Islet precursor cell (in vitro differentiated cells): ENCODE measurements around the gene SUPT4H1.
A peak's percentile ranks its signal among the peaks of the same experiment; 100 is the strongest.
"Not testable (repeated sequence)": the region's sequence is repeated elsewhere in the genome, so short reads cannot be mapped to it uniquely, and the experiment has no call there.

Experiments used
- DNase-seq: peaks from one replicate; pipeline ENCODE4 v3.0.0-alpha.2; 2018

Gene SUPT4H1

DNA sequence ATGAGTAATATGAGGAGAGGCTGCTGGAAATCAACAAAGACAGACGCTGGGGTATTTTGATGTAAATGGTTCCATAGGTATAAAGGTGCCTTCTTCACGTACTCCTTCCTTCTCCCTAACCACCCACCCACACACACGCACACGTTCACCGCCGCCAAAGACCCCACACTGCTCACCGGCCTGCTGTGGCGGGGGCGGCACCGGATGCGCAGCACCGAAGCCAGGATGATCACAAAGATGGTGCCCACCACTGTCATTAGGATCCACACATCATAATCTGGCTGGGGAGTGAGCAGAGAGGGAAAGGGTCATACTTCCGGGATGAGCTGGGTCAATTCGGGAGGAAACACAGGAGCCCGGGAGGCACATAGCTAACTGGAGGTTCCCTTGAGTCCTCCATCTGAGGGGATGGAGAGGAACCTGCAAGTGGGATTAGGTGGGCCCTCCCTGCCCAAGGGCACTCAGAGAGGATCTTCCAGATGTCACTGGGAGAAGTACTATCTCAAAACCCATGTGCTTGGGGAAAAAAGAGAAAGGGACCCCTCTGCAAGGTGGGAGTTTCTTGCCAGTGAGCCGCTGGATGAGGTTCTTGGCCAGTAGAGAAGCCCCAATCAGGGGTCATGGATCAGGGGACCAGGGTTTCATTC lies 10.5 kb upstream of the SUPT4H1 start:
- DNase-seq, result no peak

DNA sequence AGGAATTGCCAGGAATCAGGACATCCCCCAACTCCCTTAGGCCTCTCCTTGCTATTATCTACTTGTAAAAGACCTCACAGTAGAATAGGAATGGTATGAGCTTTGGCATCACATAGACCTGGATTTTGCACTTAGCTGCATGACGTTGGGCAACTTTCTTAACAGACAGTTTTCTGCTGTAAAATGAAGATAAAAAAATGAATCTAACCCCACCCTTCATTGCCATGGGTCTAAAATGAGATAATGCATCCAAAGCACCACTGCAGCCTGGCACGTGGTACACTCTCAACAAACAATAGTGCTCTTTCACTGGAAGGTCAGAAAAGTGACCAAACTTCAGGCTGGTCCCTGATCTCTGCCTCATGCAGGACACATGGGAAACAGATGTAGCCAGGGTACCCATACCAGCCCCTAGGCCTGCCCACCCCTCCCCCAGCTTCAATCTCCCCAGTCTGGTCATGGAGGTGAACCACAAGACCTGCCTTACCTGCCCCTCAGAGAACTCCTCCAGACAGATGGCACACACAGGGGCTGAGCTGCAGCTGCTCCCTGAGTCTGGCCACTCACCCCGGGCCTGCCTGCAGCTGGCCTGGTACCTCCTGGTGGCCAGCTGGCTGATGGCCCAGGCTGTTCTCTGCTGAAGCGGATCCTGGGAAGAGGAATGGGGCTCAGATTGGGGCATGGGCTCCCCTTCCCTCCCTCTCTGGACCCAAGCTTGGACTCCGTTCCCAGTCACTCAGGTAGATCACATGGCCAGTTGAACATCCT lies 8.5 kb upstream of the SUPT4H1 start:
- DNase-seq, result no peak

DNA sequence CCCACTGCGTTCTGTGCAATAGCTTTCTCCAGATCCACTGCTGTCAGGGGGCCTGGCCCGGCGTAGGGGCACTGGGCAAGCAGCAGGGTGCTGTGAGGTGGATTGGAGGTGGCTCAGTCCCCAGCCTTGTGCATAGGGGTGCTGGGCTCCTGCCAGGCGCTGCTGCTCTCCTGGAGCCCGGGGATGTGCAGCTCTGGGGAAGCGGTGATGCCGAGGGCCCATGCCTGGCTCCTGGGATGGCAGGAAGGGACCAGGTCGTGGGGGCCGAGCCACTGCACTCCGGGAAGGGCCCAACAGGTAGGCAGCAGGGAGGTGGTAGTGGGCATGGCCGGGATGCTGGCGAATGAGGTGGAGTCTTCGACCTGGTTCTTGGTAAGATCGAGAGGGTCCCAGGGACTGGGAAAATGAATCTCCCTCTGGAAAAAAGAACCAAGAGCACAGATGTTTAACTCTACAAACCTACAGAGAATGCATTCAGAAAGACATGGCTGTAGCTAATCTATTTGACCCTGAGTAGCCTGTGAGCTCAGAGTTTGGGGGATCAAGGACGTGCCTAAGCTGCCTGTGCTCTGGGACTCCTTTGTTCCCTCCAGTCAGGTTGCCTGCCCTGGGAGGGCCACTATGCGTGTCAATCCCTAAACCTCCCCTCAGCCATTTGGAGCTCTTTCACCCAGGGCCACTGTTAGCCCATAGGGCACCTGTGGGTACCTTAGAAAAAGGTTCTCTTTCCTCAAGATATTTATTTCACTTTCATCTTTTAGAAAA lies 6.6 kb upstream of the SUPT4H1 start:
- DNase-seq, result no peak

DNA sequence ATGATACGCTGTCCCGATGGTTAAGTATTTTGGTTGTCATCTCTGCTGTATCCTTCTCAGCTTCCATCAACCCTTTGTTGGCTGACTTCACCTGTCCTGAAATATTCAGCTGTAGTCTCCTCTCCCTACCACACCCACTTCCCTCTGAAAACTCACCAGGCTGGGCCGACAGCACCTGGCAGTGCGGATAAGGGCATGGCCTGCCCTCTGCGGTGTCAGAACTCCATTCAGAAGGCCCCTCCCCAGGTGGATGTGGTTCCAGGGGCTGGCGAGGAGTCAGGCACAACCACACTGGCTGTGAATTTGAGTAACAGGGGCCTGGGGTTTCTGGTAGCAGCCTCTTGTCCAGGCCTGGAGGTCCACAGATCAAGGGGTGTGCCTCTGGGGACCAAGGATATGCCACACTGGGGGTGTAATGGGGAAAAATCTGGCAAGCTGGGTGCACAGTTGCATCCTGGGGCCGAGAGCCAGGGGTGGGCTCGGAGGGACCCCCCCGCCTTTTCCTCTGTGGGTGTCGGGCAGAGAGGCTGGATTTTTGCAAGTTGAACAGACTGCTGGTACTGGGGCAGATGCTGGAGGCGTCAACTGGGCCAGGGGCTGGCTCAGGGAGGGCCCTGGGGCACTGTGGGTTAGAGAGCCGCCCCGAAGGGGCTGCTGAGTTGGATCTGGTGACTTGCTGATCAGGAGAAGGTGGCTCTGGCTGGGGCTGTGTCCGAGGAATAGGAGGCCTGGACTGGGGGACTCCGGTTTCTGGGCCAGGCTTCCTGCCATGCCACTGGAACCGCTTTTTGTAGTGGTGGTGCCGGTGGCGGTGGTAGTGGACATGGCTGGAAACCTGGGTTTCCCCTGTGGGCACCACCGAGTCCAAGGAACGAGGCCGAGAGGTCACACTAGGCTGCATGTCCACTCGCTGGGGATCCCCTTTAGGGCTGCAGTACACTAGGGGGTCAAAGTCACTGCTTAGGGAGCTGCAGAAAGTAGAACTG lies 5.6 kb upstream of the SUPT4H1 start:
- no peak for DNase-seq

DNA sequence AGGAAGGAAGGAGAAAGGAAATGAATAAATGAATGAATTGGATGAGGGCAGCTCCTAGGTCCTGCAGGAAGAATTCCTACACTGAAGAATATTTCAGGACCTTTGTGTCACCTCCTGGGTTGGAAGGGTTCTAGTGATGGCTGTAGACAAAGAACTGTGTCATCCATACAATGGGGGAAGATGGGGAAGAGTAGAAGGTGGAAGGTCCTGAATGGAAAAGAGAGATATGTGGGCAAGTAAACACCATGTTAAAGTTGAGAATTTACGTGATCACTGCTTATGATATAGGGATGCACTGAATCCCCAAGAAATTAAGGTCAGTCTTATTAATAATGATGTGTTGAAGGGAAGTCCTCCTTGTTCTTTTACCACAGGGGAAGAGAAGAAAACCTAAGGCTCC lies 4.2 kb upstream of the SUPT4H1 start:
- DNase-seq, result no peak

DNA sequence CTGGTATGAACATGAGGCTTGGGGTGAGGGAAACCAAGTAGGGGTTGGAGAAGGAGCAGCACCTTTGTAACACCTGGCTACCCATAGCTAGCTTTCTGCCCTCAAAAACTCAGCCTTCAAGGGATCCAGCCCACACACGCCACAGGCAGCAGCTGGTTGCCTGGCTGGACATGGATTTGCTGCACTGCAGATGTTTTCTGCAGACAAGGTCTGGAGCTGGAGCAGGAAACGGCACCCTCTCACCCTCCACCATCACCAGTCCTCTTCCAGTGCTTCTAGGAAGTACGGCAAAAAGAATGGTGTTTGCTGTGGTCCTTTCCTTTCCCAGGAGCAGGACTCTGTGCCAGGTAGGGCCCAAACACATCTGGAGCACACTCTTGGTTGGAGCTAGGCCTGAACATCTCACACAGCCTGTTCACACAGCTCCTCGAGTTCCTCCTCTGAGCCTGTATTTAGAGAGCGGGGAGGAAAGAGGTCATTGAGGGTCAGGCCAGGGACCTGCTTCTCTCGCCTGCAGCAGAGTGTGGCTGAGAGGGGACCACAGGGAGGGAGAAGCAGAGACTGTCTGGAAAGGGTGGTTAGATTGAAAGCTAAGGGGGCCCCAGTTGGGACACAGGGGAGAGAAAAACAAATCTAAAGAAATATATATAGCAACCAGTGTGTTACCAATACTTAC lies 2.7 kb upstream of the SUPT4H1 start:
- peak; percentile 57 for DNase-seq

DNA sequence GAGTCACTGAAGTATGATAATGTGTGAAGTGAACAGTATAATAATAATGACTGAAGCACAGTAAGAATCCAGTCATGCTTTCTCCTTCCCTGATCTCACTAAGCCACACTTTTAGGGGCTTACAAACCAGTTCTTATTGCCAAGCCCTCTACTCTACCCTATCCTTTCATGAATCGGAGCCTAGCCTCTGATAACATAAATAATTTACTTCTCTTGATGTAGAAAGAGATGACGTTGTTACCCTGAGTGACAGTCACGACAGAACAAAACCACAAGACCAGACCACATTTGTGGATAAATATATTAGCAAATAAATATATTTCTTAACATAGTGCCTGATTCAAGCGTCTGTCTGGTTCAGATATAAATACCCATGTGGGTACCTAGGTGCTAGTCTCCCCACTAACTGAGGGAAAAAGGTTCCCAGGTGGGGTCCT lies 1.4 kb upstream of the SUPT4H1 start:
- DNase-seq, result no peak

DNA sequence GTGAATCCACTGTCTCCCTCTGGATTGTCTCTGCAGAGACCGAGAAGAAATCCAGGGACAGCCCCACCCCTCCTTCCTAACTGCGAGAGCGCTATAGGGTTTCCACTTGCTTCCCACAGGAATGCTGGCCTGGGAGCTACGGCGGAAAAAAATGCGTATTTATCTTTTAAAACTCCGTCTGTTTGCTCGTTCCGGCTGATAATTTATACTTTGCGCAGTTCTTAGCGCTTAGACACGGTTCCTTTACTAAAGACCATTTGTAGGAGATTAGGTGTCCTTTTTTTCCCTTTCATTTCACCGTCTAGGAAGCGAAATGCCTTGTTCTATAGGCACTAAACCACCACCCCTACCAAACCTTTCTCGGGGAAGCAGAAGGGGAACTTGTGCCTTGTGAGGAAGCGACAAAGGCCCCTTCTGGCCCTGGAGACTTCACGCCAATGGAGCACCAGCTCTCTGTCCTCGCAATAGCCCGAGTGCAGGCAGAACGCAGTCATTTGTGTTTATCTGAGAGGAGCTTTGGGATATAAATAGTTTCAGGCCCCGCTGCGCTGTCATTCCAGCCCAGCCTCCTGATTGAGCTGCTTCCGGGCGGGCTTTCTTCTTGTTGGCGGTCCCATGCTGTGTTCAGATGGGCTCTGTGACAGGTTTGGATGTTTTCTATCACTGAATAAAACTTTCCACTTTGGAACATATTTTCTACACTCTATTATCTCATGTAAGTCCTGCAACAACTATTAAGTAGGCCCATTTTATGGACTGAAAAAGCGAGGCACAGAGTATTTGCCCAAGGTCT lies 791 bp upstream of the SUPT4H1 start:
- DNase-seq, result peak; percentile 76

DNA sequence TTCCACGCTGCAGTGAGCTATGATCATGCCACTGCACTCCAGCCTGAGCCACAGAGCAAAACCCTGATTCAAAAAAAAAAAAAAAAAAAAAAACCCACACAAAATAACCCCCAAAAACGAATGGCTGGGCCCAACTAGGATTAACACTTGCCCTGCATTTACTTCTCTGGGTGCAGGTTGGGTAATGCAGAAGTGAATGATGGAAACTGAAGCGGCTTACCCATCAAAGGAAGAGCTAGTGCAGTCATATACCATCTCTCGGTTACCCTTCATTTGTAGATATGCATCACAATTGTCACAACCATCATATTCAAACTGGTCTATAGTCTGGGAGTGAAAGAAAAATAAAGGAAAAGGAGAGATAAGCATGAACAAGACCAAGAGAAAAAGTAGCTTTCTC lies 819 bp downstream of the SUPT4H1 start:
- no peak for DNase-seq

DNA sequence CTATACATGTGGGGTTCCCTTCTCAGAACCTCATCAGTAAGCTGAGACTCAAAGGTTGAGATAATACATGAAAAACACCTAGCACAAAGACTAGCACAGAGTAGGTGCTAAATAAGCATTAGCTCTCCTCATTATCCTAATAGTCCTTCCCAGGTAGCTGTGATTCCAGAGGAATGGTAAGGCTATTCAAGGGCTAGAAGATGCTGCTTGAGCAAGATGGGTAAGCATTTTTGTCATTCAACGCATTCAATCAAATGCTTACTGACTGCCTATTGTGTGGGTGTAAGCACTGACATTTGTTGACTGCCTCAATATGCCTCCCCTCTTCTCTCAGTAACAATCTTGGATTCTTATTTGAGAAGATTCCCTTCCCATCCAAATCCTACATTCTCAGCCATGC lies 4.0 kb downstream of the SUPT4H1 start:
- DNase-seq, result no peak

DNA sequence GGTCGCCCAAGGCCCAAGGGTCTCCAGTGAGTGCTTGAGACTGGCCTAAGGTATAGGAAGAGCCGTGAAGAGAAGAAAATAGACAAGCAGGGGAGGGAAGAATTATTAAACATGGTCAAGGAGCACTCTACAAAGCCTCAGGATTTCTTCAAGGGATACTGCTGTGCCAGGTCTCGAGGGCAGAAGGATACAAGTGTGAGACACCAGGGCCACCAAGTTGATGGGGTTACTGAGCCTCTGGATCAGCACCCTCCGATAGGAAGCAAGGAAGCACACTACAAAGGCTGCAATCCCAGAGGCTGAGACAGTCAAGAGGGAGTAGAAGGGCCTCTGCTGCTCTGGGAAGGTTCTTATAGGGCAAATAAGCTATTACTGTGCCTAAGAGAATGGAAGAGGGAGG lies 6.5 kb downstream of the SUPT4H1 start:
- no peak for DNase-seq

DNA sequence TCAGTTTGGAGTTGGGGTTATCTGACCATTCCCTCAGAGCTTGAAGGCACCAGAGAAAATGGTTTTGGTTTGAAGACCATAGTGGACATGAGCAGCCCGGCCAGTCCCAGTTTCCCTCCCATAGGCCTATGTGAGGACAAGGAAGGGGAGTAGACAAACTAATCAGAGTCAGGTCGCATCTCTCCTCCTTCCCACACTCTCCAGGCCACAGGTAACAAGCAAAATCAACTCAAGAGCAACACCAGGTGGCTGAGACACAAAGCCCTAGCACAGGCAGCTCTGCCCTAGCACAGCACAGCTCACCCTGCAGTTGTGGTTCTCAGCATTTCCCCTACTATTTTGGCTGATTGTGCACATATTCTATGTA lies 7.2 kb downstream of the SUPT4H1 start:
- DNase-seq, result no peak

DNA sequence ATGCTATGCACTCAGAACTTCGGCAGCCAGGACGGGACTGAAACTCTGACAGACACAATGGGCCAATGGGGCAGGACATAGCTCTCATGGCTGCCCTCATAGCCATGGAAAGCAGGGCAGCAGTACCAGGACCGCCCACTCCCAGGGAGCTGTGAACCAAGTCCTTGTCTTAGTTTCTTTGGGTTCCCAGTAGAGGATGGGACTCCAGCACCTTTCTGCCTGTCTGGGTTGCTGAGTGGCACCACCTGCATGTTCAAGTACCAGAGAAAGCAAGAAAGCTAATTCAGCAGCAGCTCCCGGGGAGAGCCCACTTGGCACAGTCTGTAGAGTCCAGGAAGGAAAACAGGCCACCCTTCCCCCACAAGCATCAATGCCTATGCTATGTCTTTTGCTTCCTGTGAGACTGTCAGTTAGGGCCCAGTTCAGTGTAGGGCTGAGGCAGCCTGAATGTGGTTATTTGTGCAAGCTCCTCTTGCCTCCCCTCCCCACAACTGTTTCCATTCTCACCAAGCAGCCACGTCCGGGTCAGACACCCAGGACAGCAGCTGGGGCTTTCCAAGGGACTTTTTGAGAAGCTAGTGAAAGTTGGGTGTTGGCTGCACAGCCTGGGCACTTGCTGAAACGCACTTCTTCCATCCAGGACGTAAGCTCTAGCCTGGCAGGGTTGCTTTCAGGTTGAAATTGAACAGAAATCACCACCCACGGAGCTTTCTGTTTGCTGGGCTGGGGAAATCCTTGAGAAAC lies 7.8 kb downstream of the SUPT4H1 start:
- peak; percentile 52 for DNase-seq

DNA sequence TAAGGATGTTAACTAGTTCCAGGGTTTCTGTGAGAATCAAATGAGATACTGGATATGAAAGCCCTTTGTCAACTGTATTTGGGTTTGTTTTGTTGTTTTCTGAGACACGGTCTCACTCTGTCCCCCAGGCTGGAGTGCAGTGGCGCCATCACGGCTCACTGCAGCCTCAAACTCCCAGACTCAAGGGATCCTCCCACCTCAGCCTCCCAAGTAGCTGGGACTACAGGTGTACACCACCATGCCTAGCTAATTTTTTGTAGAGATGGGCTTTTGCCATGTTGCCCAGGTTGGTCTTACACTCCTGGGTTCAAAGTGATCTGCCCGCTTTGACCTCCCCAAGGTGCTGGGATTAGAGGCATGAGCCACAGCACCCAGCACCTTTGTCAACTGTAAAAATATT lies 8.9 kb downstream of the SUPT4H1 start:
- DNase-seq, result no peak

DNA sequence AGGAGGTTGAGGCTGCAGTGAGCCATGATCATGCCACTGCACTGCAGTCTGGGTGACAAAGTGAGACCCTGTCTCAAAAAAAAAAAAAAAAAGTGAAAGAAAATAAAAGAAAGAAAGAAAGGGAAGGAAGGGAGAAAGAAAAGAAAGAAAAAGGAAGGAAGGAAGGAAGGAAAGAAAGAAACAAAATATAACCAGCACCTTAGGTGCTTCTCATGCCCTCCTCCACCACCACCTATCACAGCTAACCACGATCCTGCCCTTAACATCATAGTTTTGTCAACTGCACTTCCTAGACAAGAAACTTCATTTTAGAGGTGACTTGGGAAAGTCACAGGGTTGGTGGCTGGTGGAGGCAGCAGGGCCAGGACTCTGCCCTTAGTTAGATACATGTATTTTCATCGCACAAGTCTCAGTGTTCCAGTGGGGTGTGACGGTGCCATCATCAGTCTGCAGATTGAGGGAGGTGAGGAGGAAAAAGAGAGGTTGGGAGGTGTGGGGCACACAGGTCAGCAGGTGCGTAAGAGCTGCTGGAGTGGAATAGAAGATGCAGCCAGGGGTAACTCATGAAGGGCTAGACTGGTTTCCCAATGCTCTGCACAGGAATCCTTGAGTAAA lies 10.0 kb downstream of the SUPT4H1 start:
- DNase-seq, result no peak

DNA sequence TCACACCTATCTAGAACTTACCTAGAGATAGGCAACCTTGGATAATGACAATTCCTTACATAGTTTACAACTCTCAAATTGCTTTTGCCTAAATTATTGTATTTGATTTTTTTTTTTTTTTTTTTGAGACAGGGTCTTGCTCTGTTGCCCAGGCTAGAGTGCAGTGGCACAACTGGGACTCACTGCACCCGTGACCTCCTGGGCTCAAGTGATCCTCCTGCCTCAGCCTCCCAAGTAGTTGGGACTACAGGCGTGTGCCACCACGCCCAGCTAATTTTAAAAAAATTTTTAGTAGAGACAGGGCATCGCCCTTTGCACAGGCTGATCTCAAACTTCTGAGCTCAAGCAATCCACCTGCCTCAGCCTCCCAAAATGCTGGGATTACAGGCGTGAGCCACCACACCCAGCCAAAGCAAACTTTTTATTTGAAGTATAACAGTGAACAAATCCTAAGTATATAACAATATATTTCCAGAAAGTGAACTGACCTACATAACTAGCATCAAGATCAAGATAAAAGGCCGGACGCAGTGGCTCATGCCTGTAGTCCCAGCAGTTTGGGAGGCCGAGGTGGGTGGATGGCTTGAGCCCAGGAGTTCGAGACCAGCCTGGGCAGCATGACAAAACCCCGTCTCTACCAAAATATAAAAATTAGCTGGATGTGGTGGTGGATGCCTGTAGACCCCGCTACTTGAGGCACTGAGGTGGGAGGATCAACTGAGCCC lies 10.7 kb downstream of the SUPT4H1 start:
- DNase-seq, result not testable (repeated sequence)

DNA sequence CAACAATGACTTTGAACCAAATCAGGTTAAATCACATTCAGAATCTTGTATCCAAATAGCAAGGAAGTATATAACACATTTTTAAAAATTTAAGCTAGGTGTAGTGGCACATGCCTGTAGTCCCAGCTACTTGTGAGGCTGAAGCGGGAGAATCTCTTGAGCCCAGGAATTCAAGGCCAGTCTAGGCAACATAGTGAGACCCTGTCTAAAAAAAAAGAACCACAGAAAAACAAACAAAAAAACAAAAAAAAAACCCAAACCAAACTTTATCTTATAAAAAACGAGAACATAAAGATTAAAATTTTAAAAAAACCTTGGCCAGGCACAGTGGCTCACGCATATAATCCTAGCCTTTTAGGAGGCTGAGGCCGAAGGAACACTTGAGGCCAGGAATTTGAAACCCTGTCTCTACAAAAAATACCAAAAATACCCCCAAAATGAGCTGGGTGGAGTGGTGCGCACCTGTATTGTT lies 11.6 kb downstream of the SUPT4H1 start:
- DNase-seq, result no peak

DNA sequence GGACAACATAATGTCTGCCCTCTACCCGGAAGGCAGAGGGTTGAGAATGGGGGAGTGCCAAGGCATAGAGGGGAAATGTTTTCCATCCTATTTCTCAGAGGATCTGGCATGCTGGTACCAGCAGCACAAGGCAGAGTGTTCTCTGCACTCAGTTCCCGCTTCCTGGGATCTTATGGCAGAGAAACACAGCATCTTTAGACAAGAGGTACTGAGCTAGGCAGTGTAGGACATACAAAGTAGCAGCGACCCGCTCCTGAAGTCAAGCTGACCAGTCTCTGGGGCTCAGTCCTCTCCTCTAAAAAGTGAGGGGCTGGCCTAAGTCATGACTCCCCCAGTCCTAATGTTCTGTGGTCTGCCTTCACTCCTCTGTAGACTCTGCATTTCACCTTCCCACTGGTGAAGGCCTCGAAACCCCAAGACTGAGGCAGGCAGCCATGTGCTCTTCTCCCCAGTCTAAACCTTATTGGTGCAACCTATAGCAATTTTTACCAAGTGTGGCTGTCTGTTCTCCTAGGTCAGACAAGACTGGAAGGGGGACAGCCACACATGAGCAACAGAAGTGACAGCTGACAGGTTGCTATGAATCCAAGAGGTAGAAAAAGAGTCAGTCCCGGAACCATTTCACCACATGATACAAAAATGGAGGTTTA lies 12.1 kb downstream of the SUPT4H1 start:
- DNase-seq, result peak; percentile 56
